Measurements from ENCODE around the gene PLCZ1.

PLCZ1 gene

GRCh38 chr12:18723752-18724151 is 14.1 kb downstream of the PLCZ1 start:
- H3K4me3 ChIP-seq (ENCODE audit: low read depth, low read length): no peak overlapping the region
- TF ChIP-seq CTCF (IDR thresholded peaks at IDR 0.05; ENCODE audit: control insufficient read depth, extremely low read depth, insufficient read depth): no peak
- no peak for DNase-seq (ENCODE audit: low read depth)

- H3K4me3 ChIP-seq (ENCODE audit: low read depth, low read length): no peak overlapping the region
- DNase-seq (ENCODE audit: low read depth): no peak
- no peak for TF ChIP-seq CTCF (IDR thresholded peaks at IDR 0.05; ENCODE audit: control insufficient read depth, extremely low read depth, insufficient read depth)
These were observed 16.4 kb downstream of the PLCZ1 start for GRCh38 chr12:18721452-18721851.

GRCh38 chr12:18720690-18721089 is 17.1 kb downstream of the PLCZ1 start:
- no peak for TF ChIP-seq CTCF (IDR thresholded peaks at IDR 0.05; ENCODE audit: control insufficient read depth, extremely low read depth, insufficient read depth)
- DNase-seq (ENCODE audit: low read depth): no peak
- no peak overlapping the region for H3K4me3 ChIP-seq (ENCODE audit: low read depth, low read length)

- H3K4me3 ChIP-seq (ENCODE audit: low read depth, low read length): no peak overlapping the region
- DNase-seq (ENCODE audit: low read depth): no peak
These were observed 17.8 kb downstream of the PLCZ1 start for GRCh38 chr12:18719922-18720510.

GRCh38 chr12:18718462-18718861 is 19.4 kb downstream of the PLCZ1 start:
- no peak for DNase-seq (ENCODE audit: low read depth)
- TF ChIP-seq CTCF (IDR thresholded peaks at IDR 0.05; ENCODE audit: control insufficient read depth, extremely low read depth, insufficient read depth): no peak
- no peak overlapping the region for H3K4me3 ChIP-seq (ENCODE audit: low read depth, low read length)

More at GRCh38 chr12:18719922-18720510, 17.8 kb downstream of the PLCZ1 start:
- no peak for TF ChIP-seq CTCF (IDR thresholded peaks at IDR 0.05; ENCODE audit: control insufficient read depth, extremely low read depth, insufficient read depth)

GRCh38 chr12:18716236-18716635 is 21.6 kb downstream of the PLCZ1 start:
- TF ChIP-seq CTCF (IDR thresholded peaks at IDR 0.05; ENCODE audit: control insufficient read depth, extremely low read depth, insufficient read depth): no peak
- DNase-seq (ENCODE audit: low read depth): no peak
- no peak overlapping the region for H3K4me3 ChIP-seq (ENCODE audit: low read depth, low read length)

- no peak overlapping the region for H3K4me3 ChIP-seq (ENCODE audit: low read depth, low read length)
- no peak for TF ChIP-seq CTCF (IDR thresholded peaks at IDR 0.05; ENCODE audit: control insufficient read depth, extremely low read depth, insufficient read depth)
These were observed 31.0 kb downstream of the PLCZ1 start for GRCh38 chr12:18706798-18707197.

More at GRCh38 chr12:18706798-18707197, 31.0 kb downstream of the PLCZ1 start:
- no peak for DNase-seq (ENCODE audit: low read depth)
